ENCODE data around the gene INSRR. TPM values are rescaled to one million over a fixed set of nuclear protein-coding genes. Genes with fewer than 3 reads are reported as not detected.
A peak's percentile ranks its signal among the peaks of the same experiment; 100 is the strongest.

The INSRR gene
- total and polyA plus RNA-seq, 2 of the 8 experiments (the other 6 are each of a cell fraction or from before 2014, with no cell fraction given): 0.02 TPM; not detected in 1

GRCh38 chr1:156859523-156860112 is 701 bp upstream of the INSRR start:
- Histone ChIP-seq H3K18ac (ENCODE audit: extremely low read depth, low read length) (no peak overlapping the region), H3K23me2 (ENCODE audit: low read depth, low read length) (peaks cover 19% of the 10 kb centered on the region; the same call in 1 of the 2 replicates), H3K56ac (replicated peaks; ENCODE audit: insufficient read length, low read depth, low read length) (no peak overlapping the region), H3K27me3 (replicated peaks in 1 of 4; ENCODE audit: control insufficient read depth in 3 of 4, extremely low read depth in 1 of 4, insufficient read depth in 3 of 4, low read length in 3 of 4) (peaks cover 55 to 84% (median 81%) of the 10 kb centered on the region in 4 experiments), H4K91ac (replicated peaks; ENCODE audit: insufficient read length, low read length) (no peak overlapping the region), H3K79me2 (ENCODE audit: control insufficient read depth in 1 of 2, insufficient read depth in 2 of 2, low read length in 2 of 2) (no peaks in the 10 kb centered on the region), H3K9me3 (ENCODE audit: insufficient read depth in 2 of 2, low read depth in 1 of 2, low read length in 1 of 2) (no peaks in the 10 kb centered on the region), H2BK5ac (ENCODE audit: low read depth, low read length) (no peak overlapping the region), H3K4me2 (ENCODE audit: insufficient read depth in 1 of 2, low read depth in 2 of 2, low read length in 2 of 2) (peak overlapping the region; percentile 73 to 94), H3K79me1 (ENCODE audit: low read depth, low read length) (no peaks in the 10 kb centered on the region), H2BK120ac (replicated peaks; ENCODE audit: low read depth, low read length) (no peak overlapping the region), H3K9ac (replicated peaks in 1 of 4; ENCODE audit: extremely low read depth in 1 of 4, low read depth in 3 of 4, low read length in 3 of 4) (no peak overlapping the region), H2AK5ac (ENCODE audit: low read depth, low read length) (no peak overlapping the region), H4K20me1 (replicated peaks in 1 of 2; ENCODE audit: control insufficient read depth in 1 of 2, insufficient read depth in 2 of 2, low read length in 2 of 2) (peaks cover 1 to 10% of the 10 kb centered on the region in 2 experiments), H3K14ac (ENCODE audit: insufficient read length) (no peak overlapping the region), H2BK12ac (ENCODE audit: low read depth, low read length) (no peak overlapping the region), H2AFZ (ENCODE audit: low read length) (no peak overlapping the region), H2BK20ac (ENCODE audit: low read length) (no peak overlapping the region), H4K8ac (ENCODE audit: extremely low read depth, insufficient read depth, low read length) (no peak overlapping the region), H3K27ac (ENCODE audit: low read depth, low read length) (no peak overlapping the region), H2BK15ac (ENCODE audit: low read length) (no peak overlapping the region), H3K4me3 (ENCODE audit: extremely low read depth in 1 of 4, insufficient read depth in 2 of 4, low read depth in 3 of 4, low read length in 4 of 4) (peak overlapping the region; percentile 3 to 62 (median 58); a peak in 7 of 8 replicates), H3K4me1 (replicated peaks in 1 of 4; ENCODE audit: control insufficient read depth in 3 of 4, insufficient read depth in 4 of 4, low read length in 3 of 4) (peaks cover 0 to 15% (median 9%) of the 10 kb centered on the region in 4 experiments; a peak in 6 of 7 replicates), H3K23ac (ENCODE audit: insufficient read length) (no peak overlapping the region), H4K5ac (ENCODE audit: insufficient read length, low read depth, low read length) (no peak overlapping the region), H3K36me3 (ENCODE audit: control insufficient read depth in 2 of 4, insufficient read depth in 4 of 4, low read length in 3 of 4) (peaks cover 0 to 2% (median 0%) of the 10 kb centered on the region in 4 experiments; a peak in 1 of 8 replicates), H3K4ac (replicated peaks; ENCODE audit: insufficient read length, low read depth, low read length) (no peak overlapping the region)
- 6% methylated on average over 30 of the region's 33 CpGs; no CpG with 5 or more reads in 1 of the 2 experiments for WGBS, 2 experiments (ENCODE audit: extremely low coverage in 1 of 2, insufficient coverage in 1 of 2, insufficient read length in 1 of 2, insufficient replicate concordance in 2 of 2, low coverage in 1 of 2, low lambda C conversion rate in 2 of 2, missing lambda C conversion rate in 1 of 2)
- ChIA-PET POLR2A (ENCODE audit: partially characterized antibody) (interaction anchor here (0.6 to 2.5 kb wide), 18 partner anchors 11 to 168 kb away, joined by 3 to 7 read pairs (median 4); partner anchors contain the start of gene MRPL24), CTCF (ENCODE audit: partially characterized antibody) (interaction anchor here (0.6 to 25.2 kb wide), 39 partner anchors 10 to 909 kb away, joined by 3 to 719 read pairs (median 6); partner anchors contain the start of genes CRABP2, HDGF, ISG20L2 and LRRC71)
- DNase-seq (ENCODE audit: low read depth in 1 of 2, low spot score in 2 of 2): peak in 1 of 2 experiments; percentile 70
- FAIRE-seq: no peak
- TF ChIP-seq CTBP2 (IDR thresholded peaks at IDR 0.05; ENCODE audit: borderline replicate concordance, insufficient read depth, insufficient read length, low read length) (no peak), EZH2 (IDR thresholded peaks at IDR 0.05; ENCODE audit: low read depth, low read length, severe bottlenecking) (peak; percentile 68), SUZ12 (IDR thresholded peaks at IDR 0.05; ENCODE audit: low read length) (peak; percentile 85; the same call in 1 of the 2 replicates), KDM4A (IDR thresholded peaks at IDR 0.05; ENCODE audit: low read depth, low read length, severe bottlenecking) (peak; percentile 43), SIX5 (IDR thresholded peaks at IDR 0.05; ENCODE audit: low read depth, low read length) (no peak)
